HUES6 (cell line): ENCODE measurements around the gene ZNF213.
A peak's percentile ranks its signal among the peaks of the same experiment; 100 is the strongest.
"Not testable (repeated sequence)": the region's sequence is repeated elsewhere in the genome, so short reads cannot be mapped to it uniquely, and the experiment has no call there.

Experiments
- H3K27ac ChIP-seq: 2 replicates; pipeline ENCODE4 v1.7.0; 2013; ENCODE audit warnings: low read depth, mild to moderate bottlenecking, low read length, inconsistent platforms
- H3K27me3 ChIP-seq: 2 replicates; pipeline ENCODE4 v1.6.1; 2013; ENCODE audit warnings: low read length; ENCODE audit not compliant: control insufficient read depth, insufficient read depth
- H3K36me3 ChIP-seq: 2 replicates; pipeline ENCODE4 v1.6.1; 2013; ENCODE audit warnings: low read length; ENCODE audit not compliant: control insufficient read depth, insufficient read depth
- H3K4me1 ChIP-seq: 2 replicates; pipeline ENCODE4 v1.6.1; 2013; ENCODE audit warnings: low read length; ENCODE audit not compliant: control insufficient read depth, insufficient read depth
- H3K4me3 ChIP-seq: 2 replicates; pipeline ENCODE4 v1.5.1; 2013; ENCODE audit warnings: low read depth, low read length
- H3K9ac ChIP-seq: one replicate; pipeline ENCODE4 v1.6.1; 2013; ENCODE audit warnings: mild to moderate bottlenecking, low read length
- H3K9me3 ChIP-seq: 2 replicates; pipeline ENCODE4 v1.6.1; 2013; ENCODE audit warnings: low read depth, low read length; ENCODE audit not compliant: control insufficient read depth, insufficient read depth

Gene ZNF213

DNA sequence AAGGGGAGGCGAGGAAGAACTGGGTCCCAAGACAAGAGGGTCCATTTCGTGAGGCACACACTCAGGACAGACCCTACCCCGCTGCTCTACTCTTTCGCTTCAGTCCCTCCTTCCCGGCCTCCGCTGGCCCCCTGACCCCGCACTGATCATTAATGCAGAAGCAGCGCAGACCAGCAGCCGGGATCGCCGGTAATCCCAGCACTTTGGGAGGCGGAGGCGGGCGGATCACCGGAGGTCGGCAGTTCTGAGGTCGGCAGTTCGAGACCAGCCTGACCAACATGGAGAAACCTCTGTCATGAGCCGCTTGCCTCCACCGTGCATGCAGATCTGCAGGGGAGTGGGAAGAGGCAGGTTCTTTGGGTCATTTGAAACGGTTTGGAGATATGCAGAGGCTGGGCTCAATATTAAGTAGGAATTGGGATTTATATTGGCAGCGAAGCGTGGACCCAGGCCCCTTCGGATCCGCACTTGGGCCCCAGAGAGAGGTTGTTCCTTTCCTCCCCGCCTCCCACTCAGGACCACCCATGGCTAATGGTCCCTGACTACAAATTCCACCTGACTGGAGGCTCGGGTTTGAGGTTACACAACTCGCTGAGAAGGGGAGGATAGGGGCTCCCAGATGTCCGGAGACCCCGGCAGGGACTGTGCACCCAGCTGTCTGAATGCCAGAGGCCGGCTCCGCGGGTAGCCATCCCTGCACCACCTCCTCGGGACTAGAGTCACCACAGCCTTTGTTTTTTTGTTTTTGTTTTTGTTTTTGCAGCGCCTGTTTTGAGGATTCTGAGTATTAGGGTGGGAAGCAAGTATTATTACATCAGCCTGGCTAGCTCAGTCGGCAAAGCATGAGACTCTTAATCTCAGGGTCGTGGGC lies 29.5 kb downstream of the ZNF213 start:
- Histone ChIP-seq H3K27me3 (peaks cover 15% of the 10 kb centered on the region), H3K36me3 (no peaks in the 10 kb centered on the region), H3K4me1 (peaks cover 7% of the 10 kb centered on the region; the same call in 1 of the 2 replicates), H3K9me3 (no peaks in the 10 kb centered on the region), H3K4me3 (no peak overlapping the region), H3K9ac (no peak overlapping the region), H3K27ac (no peak overlapping the region)

DNA sequence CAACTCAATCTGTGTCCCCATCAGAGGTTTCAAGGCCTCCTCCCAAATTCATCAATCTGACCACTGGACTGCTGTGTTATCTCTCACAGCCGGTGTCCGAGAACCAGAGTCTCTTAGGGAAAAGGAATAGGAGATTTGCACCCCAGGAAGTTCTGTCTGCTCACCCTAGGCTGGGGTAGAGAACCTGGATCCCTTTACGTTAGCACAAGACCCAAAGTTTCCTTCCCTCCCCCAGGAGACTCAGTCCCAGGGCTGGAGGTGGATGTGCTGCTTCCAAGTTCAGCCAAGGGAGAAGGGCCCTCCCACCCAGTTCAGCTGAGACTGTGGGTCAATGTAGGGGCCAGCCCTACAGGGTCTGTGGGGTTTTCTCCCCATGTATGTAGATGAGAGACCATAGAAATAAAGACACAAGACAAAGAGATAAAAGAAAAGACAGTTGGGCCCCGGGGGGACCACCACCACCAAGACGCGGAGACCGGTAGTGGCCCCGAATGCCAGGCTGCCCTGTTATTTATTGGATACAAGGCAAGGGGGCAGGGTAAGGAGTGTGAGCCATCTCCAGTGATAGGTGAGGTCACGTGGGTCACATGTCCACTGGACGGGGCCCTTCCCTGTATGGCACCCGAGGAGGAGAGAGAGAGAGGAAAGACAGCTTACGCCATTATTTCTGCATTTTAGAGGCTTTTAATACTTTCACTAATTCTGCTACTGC lies 30.4 kb downstream of the ZNF213 start:
- peaks cover 25% of the 10 kb centered on the region for H3K27me3 ChIP-seq
- H3K4me1 ChIP-seq, result peaks cover 7% of the 10 kb centered on the region; the same call in 1 of the 2 replicates
- H3K9ac ChIP-seq, result no peak overlapping the region
- no peaks in the 10 kb centered on the region for H3K9me3 ChIP-seq
- no peak overlapping the region for H3K27ac ChIP-seq
- H3K4me3 ChIP-seq, result peak overlapping the region; percentile 40; the same call in 1 of the 2 replicates
- no peaks in the 10 kb centered on the region for H3K36me3 ChIP-seq

- Histone ChIP-seq H3K36me3 (no peaks in the 10 kb centered on the region), H3K4me1 (peaks cover 12% of the 10 kb centered on the region; the same call in 1 of the 2 replicates), H3K27ac (no peak overlapping the region), H3K27me3 (peaks cover 37% of the 10 kb centered on the region), H3K9ac (no peak overlapping the region), H3K9me3 (no peaks in the 10 kb centered on the region), H3K4me3 (no peak overlapping the region)
Measured at GRCh38 chr16:3166505-3166886, 31.7 kb downstream of the ZNF213 start.

- H3K36me3 ChIP-seq, H3K4me3 ChIP-seq, H3K27ac ChIP-seq, H3K9me3 ChIP-seq, H3K4me1 ChIP-seq, H3K9ac ChIP-seq: not testable (repeated sequence)
- peaks cover 46% of the 10 kb centered on the region for H3K27me3 ChIP-seq
Measured at GRCh38 chr16:3168729-3169128, 33.9 kb downstream of the ZNF213 start.

GRCh38 chr16:3170440-3171180 lies 35.8 kb downstream of the ZNF213 start:
- H3K9me3 ChIP-seq, result no peaks in the 10 kb centered on the region
- H3K4me1 ChIP-seq, result peaks cover 11% of the 10 kb centered on the region; the same call in 1 of the 2 replicates
- H3K36me3 ChIP-seq, result no peaks in the 10 kb centered on the region
- H3K27ac ChIP-seq, result no peak overlapping the region
- H3K27me3 ChIP-seq, result peaks cover 50% of the 10 kb centered on the region
- peak overlapping the region; percentile 60 for H3K9ac ChIP-seq
- H3K4me3 ChIP-seq, result peak overlapping the region; percentile 61

DNA sequence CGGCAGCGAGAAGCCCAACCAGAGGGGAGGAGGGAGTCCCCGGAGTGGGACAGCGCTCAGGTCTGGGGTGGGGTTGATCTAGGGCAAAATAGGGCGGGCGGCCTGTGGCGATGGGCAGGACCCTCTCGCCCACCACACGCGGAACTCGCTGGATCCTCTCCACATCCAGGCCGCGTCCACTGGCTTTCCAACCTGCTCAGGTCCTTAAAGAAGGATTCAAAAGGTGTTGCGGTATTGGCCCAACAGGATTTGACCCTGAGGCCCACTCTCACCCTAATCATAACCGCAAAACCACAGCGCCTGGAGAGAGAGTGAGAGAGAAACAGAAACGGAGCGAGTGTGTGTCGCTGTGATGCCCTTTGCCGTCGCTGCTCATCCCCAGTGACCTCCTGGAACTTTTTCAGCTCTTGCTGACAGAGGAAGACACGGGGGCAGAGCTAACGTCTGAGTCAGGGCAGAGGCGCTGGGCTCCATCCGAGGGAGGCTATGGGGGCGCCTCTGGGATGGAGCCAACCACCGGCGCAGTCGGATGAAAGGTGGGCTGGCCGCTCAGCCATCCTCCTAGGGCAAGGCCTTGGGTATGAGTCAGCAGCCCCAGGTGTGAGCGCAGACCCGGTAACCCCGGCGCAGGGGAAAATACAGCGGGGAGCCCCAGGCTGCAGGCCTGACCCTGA lies 36.5 kb downstream of the ZNF213 start:
- Histone ChIP-seq H3K4me3 (peak overlapping the region; percentile 61), H3K36me3 (no peaks in the 10 kb centered on the region), H3K4me1 (0 out of 2 replicates have a peak, but pooled peaks cover 8% of the 10 kb centered on the region), H3K27ac (no peak overlapping the region), H3K9ac (peak overlapping the region; percentile 60), H3K27me3 (peaks cover 50% of the 10 kb centered on the region), H3K9me3 (no peaks in the 10 kb centered on the region)

DNA sequence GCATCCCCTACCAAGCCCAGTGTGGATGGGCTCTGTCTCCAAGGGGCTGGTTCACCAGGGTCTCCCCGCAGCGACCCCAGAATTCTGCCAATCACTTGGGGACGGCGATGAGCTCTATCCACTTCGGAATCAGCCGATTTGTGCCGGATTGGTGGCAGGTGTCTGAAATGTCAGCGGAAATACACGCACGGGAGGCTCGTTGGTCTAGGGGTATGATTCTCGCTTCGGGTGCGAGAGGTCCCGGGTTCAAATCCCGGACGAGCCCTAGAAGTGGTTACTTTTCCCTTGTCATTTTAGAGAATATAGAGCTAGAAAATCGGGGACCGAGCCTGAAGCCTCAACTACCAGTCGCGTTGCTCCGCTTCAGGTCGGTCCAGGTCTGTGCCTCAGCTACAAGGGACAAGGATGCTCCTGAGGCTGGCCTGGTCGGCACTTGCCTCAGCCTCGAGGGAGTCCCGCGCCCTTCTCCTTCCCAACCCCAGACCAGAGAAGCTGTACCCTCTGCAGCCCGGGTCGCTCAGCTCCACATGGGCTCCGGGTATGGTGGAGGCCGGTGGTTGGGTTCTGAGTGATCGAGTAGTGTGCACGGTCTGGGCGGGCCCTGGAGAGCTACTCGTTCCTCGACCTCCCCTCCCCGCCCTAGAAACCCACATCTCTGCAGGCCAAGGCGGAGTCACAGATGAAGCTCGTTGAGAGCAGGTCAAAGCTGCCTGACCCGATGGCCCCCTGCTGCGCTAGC lies 37.2 kb downstream of the ZNF213 start:
- peaks cover 50% of the 10 kb centered on the region for H3K27me3 ChIP-seq
- 0 out of 2 replicates have a peak, but pooled peaks cover 8% of the 10 kb centered on the region for H3K4me1 ChIP-seq
- H3K9ac ChIP-seq, result peak overlapping the region; percentile 60
- no peaks in the 10 kb centered on the region for H3K9me3 ChIP-seq
- H3K27ac ChIP-seq, result no peak overlapping the region
- H3K4me3 ChIP-seq, result peak overlapping the region; percentile 61
- no peaks in the 10 kb centered on the region for H3K36me3 ChIP-seq

- H3K9me3 ChIP-seq, result no peaks in the 10 kb centered on the region
- 0 out of 2 replicates have a peak, but pooled peaks cover 8% of the 10 kb centered on the region for H3K4me1 ChIP-seq
- H3K4me3 ChIP-seq, result peak overlapping the region; percentile 68
- no peaks in the 10 kb centered on the region for H3K36me3 ChIP-seq
- no peak overlapping the region for H3K27ac ChIP-seq
- no peak overlapping the region for H3K9ac ChIP-seq
- peaks cover 38% of the 10 kb centered on the region for H3K27me3 ChIP-seq
Measured at GRCh38 chr16:3173892-3174617, 39.2 kb downstream of the ZNF213 start.

- Histone ChIP-seq H3K27ac (no peak overlapping the region), H3K4me1 (0 out of 2 replicates have a peak, but pooled peaks cover 8% of the 10 kb centered on the region), H3K4me3 (peak overlapping the region; percentile 68), H3K36me3 (no peaks in the 10 kb centered on the region), H3K9ac (peak overlapping the region; percentile 40), H3K9me3 (no peaks in the 10 kb centered on the region), H3K27me3 (peaks cover 38% of the 10 kb centered on the region)
Measured at GRCh38 chr16:3174618-3175148, 39.9 kb downstream of the ZNF213 start.
